ENCODE data around the gene APOL5. TPM values are rescaled to one million over a fixed set of nuclear protein-coding genes. Genes with fewer than 3 reads are reported as not detected.

Gene APOL5
- total and polyA plus RNA-seq, 4 donors, result 0.43 TPM; not detected in 3

DNA sequence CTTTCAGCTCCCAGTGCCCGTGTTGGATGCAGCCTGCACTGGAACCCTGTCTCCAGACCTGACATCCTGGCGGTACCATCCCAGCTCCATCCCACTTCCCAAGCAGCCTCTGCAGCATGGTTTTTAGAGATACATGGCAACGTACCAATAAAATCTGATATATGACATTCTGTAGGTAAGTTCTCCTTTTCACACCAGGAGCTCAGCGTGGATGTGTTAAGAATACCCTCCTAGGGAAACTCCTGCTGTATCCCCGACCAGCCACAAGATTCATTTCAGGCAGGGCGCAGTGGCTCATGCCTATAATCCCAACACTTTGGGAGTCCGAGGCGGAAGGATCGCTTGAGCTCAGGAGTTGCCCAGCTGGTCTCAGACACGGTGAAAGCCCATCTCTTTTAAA, 15.4 kb downstream of the APOL5 start:
- H3K27me3 ChIP-seq (ENCODE audit: control insufficient read depth in 4 of 4, insufficient read depth in 4 of 4, low read length in 3 of 4), result no peaks in the 10 kb centered on the region
- no peak overlapping the region for H3K9ac ChIP-seq (ENCODE audit: low read depth in 1 of 2, low read length in 2 of 2)
- 89% methylated on average over 10 of the region's 10 CpGs for WGBS

GRCh38 chr22:35733791-35734516, 16.3 kb downstream of the APOL5 start:
- Histone ChIP-seq H3K9me3 (ENCODE audit: control insufficient read depth in 4 of 4, low read length in 3 of 4) (no peaks in the 10 kb centered on the region), H3K27me3 (ENCODE audit: control insufficient read depth in 4 of 4, insufficient read depth in 4 of 4, low read length in 3 of 4) (no peaks in the 10 kb centered on the region), H3K4me1 (ENCODE audit: control insufficient read depth in 4 of 4, insufficient read depth in 4 of 4, low read length in 3 of 4) (peaks cover 0 to 13% (median 8%) of the 10 kb centered on the region in 4 donors), H3K4me3 (ENCODE audit: low read depth in 1 of 3, low read length in 3 of 3) (no peak overlapping the region), H3K9ac (ENCODE audit: low read depth in 1 of 2, low read length in 2 of 2) (no peak overlapping the region), H3K27ac (ENCODE audit: low read depth in 1 of 2, low read length in 2 of 2) (no peak overlapping the region), H3K36me3 (ENCODE audit: control insufficient read depth in 4 of 4, insufficient read depth in 3 of 4, low read depth in 1 of 4, low read length in 3 of 4) (peaks cover 0 to 2% (median 0%) of the 10 kb centered on the region in 4 donors)
- WGBS, result 62% methylated on average over 7 of the region's 7 CpGs
- TF ChIP-seq, protein P1, sequence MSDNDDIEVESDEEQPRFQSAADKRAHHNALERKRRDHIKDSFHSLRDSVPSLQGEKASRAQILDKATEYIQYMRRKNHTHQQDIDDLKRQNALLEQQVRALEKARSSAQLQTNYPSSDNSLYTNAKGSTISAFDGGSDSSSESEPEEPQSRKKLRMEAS (IDR thresholded peaks at IDR 0.05), result no peak
- TF ChIP-seq FOXA1 (IDR thresholded peaks at IDR 0.05) (no peak), HNF4A (conservative IDR thresholded peaks at IDR 0.05) (peak; percentile 59 to 64)
- DNase-seq (ENCODE audit: low spot score), result peak; percentile 17

More for the DNA sequence above, 15.4 kb downstream of the APOL5 start:
- Histone ChIP-seq H3K4me1 (ENCODE audit: control insufficient read depth in 4 of 4, insufficient read depth in 4 of 4, low read length in 3 of 4) (peaks cover 0 to 13% (median 8%) of the 10 kb centered on the region in 4 donors), H3K27ac (ENCODE audit: low read depth in 1 of 2, low read length in 2 of 2) (no peak overlapping the region), H3K4me3 (ENCODE audit: low read depth in 1 of 3, low read length in 3 of 3) (no peak overlapping the region), H3K9me3 (ENCODE audit: control insufficient read depth in 4 of 4, low read length in 3 of 4) (no peaks in the 10 kb centered on the region), H3K36me3 (ENCODE audit: control insufficient read depth in 4 of 4, insufficient read depth in 3 of 4, low read depth in 1 of 4, low read length in 3 of 4) (no peaks in the 10 kb centered on the region)
- TF ChIP-seq, protein P2, sequence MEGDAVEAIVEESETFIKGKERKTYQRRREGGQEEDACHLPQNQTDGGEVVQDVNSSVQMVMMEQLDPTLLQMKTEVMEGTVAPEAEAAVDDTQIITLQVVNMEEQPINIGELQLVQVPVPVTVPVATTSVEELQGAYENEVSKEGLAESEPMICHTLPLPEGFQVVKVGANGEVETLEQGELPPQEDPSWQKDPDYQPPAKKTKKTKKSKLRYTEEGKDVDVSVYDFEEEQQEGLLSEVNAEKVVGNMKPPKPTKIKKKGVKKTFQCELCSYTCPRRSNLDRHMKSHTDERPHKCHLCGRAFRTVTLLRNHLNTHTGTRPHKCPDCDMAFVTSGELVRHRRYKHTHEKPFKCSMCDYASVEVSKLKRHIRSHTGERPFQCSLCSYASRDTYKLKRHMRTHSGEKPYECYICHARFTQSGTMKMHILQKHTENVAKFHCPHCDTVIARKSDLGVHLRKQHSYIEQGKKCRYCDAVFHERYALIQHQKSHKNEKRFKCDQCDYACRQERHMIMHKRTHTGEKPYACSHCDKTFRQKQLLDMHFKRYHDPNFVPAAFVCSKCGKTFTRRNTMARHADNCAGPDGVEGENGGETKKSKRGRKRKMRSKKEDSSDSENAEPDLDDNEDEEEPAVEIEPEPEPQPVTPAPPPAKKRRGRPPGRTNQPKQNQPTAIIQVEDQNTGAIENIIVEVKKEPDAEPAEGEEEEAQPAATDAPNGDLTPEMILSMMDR (IDR thresholded peaks at IDR 0.05; ENCODE audit: low read depth, low read length, missing input control), result no peak
- no peak for TF ChIP-seq GABPA (IDR thresholded peaks at IDR 0.05 in 1 of 2, conservative IDR thresholded peaks at IDR 0.05 in 1 of 2)
- no peak for TF ChIP-seq SP1 (IDR thresholded peaks at IDR 0.05)
- no peak for TF ChIP-seq RXRA (IDR thresholded peaks at IDR 0.05)
- TF ChIP-seq FOXA2 (IDR thresholded peaks at IDR 0.05), result no peak
- TF ChIP-seq, protein P1 (IDR thresholded peaks at IDR 0.05), result no peak
- TF ChIP-seq RAD21 (IDR thresholded peaks at IDR 0.05), result no peak
- TF ChIP-seq TAF1 (conservative IDR thresholded peaks at IDR 0.05), result no peak
- TF ChIP-seq, protein P3, sequence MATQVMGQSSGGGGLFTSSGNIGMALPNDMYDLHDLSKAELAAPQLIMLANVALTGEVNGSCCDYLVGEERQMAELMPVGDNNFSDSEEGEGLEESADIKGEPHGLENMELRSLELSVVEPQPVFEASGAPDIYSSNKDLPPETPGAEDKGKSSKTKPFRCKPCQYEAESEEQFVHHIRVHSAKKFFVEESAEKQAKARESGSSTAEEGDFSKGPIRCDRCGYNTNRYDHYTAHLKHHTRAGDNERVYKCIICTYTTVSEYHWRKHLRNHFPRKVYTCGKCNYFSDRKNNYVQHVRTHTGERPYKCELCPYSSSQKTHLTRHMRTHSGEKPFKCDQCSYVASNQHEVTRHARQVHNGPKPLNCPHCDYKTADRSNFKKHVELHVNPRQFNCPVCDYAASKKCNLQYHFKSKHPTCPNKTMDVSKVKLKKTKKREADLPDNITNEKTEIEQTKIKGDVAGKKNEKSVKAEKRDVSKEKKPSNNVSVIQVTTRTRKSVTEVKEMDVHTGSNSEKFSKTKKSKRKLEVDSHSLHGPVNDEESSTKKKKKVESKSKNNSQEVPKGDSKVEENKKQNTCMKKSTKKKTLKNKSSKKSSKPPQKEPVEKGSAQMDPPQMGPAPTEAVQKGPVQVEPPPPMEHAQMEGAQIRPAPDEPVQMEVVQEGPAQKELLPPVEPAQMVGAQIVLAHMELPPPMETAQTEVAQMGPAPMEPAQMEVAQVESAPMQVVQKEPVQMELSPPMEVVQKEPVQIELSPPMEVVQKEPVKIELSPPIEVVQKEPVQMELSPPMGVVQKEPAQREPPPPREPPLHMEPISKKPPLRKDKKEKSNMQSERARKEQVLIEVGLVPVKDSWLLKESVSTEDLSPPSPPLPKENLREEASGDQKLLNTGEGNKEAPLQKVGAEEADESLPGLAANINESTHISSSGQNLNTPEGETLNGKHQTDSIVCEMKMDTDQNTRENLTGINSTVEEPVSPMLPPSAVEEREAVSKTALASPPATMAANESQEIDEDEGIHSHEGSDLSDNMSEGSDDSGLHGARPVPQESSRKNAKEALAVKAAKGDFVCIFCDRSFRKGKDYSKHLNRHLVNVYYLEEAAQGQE (IDR thresholded peaks at IDR 0.05), result no peak
- no peak for TF ChIP-seq EGR1 (IDR thresholded peaks at IDR 0.05; ENCODE audit: low read depth in 2 of 2)
- DNase-seq (ENCODE audit: low spot score), result peak; percentile 12
